D721Med (cell line): ENCODE results near the gene KRTAP4-11.
"Not testable (repeated sequence)": the region's sequence is repeated elsewhere in the genome, so short reads cannot be mapped to it uniquely, and the experiment has no call there.

Source experiments
- DNase-seq: peaks from one replicate; pipeline ENCODE4 v3.0.0; 2011; ENCODE audit warnings: low spot score; ENCODE audit not compliant: insufficient read length
- FAIRE-seq: peaks from 2 replicates; lab custom pipeline; 2011; peaks lifted over from hg19 to GRCh38; lab: Jason Lieb, UNC
- TF ChIP-seq, protein P1 (sequence below): IDR thresholded peaks from 2 replicates; pipeline ENCODE4 v1.5.1; 2012; ENCODE audit warnings: mild to moderate bottlenecking, control low read depth; ENCODE audit not compliant: insufficient read depth; ENCODE audit errors: missing control alignments

Gene KRTAP4-11

DNA sequence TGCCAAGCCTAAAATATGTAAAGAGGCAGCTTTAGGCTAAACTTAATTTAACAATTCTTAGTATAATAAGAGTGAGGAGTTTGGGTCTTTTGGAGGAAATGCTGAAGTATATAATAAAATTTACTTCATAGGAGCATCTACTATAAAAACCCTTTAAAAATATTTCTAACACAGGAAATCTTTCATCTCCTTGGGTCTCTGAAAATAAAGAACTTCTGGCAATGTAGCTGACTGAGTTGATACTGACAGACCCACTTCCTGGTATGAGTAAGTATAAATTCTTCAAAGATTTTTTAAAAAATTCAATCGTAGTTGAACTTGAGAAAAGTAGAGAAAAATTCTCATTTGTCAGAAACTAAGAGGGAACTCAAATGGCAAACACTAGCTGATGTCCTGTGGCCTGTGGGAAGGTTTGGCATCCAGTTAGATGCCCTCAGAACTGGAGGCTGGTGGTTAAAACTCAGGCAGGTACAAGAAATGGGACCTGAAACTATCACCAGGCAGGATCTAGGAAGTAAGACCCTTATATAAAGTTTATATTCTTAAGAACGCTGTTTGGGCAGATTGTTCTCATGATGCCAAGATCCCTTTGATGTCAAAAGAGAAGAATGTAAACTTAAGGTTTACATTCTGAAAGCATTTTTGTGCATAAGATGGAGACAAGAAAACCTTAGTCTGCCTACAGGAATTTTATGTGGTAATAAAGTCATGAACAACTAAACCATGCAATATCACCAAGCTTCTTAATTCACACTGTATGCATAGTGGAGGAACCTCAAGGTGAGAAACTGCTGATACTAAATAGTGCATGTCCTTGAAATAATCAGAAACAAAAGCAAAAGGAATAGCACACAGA, 15.9 kb upstream of the KRTAP4-11 start:
- FAIRE-seq (no peak), DNase-seq (no peak)
- TF ChIP-seq, protein P1, sequence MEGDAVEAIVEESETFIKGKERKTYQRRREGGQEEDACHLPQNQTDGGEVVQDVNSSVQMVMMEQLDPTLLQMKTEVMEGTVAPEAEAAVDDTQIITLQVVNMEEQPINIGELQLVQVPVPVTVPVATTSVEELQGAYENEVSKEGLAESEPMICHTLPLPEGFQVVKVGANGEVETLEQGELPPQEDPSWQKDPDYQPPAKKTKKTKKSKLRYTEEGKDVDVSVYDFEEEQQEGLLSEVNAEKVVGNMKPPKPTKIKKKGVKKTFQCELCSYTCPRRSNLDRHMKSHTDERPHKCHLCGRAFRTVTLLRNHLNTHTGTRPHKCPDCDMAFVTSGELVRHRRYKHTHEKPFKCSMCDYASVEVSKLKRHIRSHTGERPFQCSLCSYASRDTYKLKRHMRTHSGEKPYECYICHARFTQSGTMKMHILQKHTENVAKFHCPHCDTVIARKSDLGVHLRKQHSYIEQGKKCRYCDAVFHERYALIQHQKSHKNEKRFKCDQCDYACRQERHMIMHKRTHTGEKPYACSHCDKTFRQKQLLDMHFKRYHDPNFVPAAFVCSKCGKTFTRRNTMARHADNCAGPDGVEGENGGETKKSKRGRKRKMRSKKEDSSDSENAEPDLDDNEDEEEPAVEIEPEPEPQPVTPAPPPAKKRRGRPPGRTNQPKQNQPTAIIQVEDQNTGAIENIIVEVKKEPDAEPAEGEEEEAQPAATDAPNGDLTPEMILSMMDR, result no peak

DNA sequence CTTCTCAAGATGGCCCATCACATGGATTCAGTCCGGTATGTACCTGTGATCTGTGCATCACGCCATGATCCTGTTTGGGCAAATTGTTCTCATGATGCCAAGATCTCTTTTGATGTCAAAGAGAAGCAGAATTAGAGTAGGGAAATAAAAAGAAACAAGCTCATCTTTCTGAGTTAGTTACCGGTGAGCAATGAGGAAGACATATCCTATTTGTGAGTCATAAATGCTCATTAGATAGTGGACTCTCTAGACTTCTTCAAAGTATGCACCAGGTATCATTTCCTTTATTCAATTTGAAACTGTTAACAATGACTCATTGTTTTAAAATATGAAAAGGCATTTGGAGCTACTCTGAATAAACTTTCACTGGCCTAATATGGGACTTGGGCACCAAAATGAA, 13.8 kb upstream of the KRTAP4-11 start:
- TF ChIP-seq, protein P1, result no peak
- no peak for DNase-seq
- no peak for FAIRE-seq

DNA sequence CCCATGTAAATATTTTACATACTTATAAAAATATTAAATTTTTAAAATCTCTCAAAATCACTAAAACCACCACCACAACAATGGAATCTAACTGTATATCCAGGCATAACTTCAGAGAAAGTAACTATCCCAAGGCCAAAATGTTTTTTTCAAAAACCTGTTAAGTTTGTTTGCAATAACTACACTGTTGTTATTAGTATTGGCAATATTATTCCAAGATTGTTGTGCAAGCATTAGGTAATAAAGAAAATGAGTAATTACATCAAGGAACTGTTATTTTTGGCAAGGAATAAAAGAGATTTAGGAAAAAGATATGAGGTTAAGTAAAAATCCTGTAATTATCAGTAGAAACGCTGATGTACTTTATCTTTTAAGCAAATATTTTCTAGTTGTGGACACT, 9.2 kb upstream of the KRTAP4-11 start:
- FAIRE-seq, result no peak
- TF ChIP-seq, protein P1, result no peak
- DNase-seq, result no peak

DNA sequence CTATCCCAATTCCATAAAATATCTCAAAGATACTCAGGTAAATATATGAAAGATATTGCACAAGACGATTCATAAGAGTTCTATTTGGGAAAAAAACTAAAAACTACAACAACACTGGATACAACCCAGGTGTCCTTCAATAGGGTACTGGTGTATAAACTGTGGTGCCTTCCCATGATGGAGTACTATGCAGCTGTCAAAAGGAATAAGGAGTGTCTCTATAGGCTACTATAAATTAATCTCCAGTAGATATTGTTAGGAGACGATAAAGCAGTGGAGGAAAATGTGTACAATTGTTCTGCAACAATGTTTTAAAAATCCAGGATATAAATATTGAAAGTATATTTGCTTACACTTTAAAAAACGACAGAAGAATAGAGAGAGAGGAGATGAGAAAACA, 8.2 kb upstream of the KRTAP4-11 start:
- TF ChIP-seq, protein P1, result no peak
- FAIRE-seq (no peak), DNase-seq (no peak)

DNA sequence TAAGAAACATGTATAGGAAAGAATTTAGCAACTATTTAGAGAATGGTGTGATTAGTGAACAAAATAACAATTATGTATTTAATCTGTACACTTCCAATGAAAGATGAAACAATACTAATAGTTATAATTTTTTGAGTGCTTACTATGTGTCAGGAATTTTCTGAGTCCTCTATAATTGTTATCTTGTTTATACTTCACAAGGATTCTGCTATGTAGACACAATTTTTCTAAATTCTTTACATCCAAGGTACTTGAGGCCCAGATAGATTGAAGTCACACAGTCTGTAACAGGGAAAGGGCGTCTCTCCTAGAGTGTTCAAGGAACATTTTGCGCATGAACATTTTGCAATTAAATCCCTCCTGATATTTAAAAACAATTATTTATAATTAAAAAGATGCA, 6.9 kb upstream of the KRTAP4-11 start:
- DNase-seq (no peak), FAIRE-seq (no peak)
- TF ChIP-seq, protein P1, result no peak

DNA sequence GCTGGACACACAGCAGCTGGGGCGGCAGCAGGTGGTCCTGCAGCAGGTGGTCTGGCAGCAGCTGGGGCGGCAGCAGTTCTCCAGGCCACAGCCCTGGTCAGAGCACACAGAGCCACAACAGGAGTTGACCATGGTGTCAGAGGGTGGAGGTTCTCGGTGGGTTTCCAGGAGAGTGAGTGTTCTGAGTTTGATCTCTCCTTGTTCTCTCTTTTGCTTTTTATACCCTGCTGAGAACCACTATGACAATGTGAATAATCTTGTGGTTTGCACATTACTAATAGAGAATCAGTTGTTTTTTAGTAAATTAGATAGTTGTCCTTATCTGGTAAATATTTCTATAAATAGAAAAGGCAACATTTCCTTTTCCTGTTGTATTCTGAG, 5.8 kb upstream of the KRTAP4-11 start, which contains the start of gene KRTAP4-12:
Gene KRTAP4-12 (minus strand): TSS at position 192 of the 381 bp plus-strand sequence. CDS start 60 bp downstream, at position 132.
- not testable (repeated sequence) for FAIRE-seq, DNase-seq

DNA sequence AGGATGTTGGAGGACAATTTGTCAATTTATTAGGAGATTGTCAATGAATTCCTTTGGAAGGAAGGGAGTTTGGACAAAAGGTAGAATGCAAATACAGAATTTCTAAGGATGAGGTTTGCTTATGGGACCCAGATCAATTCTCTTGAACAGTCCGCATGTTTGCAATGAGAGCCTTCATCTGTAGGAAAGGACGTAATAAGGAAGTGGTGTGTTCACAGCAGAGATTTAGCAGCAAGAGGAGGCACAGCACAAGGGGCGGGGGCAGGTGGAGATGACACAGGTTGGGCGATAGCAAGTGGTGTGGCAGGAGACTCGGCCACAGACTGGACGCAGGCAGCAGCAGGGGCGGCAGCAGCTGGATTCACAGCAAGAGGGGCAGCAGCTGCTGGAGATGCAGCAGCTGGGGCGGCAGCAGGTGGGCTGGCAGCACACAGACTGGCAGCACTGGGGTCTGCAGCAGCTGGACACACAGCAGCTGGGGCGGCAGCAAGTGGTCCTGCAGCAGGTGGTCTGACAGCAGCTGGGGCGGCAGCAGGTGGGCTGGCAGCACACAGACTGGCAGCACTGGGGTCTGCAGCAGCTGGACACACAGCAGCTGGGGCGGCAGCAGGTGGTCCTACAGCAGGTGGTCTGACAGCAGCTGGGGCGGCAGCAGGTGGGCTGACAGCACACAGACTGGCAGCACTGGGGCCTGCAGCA, 5.3 kb upstream of the KRTAP4-11 start:
- DNase-seq, FAIRE-seq: not testable (repeated sequence)

DNA sequence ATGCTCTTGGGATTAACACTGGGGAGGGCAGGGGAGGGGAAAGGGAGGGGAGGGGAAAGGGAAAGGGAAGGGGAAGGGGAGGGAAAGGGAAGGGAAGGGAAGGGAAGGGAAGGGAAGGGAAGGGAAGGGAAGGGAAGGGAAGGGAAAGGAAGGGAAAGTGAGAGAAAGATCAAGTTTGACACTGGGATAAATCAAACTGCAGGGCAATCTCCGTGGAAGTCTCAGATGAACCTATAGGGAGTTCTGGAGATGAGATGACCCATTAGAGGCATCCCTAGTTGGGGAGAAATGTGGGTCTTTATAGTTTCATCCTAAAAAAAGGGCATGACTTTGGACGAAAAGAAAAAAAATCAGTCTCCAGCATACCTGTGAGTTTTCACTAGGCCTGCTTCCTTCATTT, 3.6 kb upstream of the KRTAP4-11 start:
- no peak for DNase-seq
- TF ChIP-seq, protein P1, result no peak
- no peak for FAIRE-seq

DNA sequence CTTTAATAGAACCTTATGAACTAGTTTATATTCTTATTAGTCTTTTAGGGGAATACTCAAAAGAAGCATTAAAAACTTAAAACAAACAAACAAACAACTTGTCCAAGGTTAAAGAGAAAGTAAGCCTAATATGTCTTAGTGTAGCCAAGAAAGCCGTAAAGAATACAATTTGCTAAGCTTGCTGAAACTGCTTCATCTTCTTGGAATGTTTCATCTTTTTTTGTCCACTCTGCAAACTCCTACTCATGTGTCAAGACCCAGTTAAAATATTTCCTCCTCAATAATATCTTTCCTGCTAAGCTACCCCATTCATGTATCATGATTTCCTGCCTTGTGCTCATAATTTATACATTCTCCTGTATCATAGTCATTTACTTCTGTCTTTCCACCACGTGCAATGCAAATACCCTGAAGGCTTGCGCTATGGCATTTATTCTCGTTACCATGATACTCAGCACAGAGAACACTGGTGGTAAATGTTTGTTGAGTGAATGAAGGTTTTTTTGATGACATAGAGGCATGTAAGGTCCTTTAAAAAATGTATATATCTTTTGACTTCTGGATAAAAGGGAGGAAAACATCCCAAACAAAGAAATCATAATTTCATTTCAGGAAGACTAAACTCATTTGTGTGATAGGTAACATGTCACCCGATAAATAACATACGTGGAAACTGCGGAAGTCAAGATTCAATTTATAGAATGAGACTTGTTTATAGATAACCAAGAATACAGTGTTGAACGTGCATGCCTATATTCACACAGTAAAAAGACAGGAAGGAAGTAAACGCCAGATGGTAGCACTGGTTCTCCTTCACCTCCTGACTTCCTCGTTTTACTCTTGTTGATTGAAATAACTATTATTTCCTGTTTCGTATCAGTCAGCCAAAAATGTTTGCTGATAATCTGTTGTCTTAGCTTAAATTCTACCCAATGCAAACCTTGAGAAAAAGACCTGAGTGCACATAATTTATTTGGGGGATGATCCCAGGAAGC, 1.8 kb upstream of the KRTAP4-11 start:
- not testable (repeated sequence) for DNase-seq, FAIRE-seq
